ENCODE data around the gene PAXX.

DNA sequence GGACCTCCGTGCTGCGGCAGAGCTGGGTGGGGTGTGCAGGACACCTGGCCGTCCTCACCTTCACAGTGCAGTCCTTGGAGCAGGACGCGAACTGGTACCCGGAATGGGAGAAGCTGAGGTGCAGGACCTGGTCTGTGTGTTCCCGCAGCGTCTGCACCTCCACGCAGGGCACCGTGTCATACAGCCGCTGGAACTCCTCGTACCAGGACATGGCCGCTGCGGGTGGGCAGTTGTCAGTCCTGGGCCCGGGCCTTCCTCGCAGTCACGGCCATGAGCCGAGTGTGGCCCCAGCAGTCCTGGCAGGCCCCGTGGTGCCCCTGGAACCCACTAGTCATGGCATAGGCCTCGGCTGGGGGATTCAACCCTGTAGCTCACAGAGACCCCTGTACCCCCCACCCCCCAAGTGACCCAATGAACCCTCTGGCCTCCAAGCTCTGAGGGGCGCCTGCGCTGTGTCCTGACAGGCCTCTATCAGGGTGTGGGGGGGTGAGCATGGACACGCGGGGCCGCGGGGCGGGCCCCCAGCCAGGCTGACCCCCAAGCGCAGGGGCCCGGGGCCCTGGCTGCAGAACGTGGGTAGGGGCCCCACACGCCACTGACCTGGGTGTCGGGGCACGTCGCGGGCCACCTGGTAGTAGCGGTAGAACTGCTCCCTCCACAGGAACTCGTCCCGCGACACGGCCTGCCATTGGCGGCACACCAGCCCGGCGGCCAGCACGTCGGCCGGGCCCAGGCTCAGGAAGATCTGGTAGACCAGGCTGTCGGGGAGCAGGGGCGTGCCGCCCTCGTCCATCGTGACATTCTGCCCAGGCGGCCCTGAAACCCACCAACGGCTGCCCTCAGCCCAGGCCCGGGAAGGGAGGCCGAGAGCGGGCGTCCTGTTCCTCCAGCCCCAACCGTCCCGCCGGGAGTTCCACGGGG lies 48.7 kb upstream of the PAXX start:
- TF ChIP-seq, protein P1, sequence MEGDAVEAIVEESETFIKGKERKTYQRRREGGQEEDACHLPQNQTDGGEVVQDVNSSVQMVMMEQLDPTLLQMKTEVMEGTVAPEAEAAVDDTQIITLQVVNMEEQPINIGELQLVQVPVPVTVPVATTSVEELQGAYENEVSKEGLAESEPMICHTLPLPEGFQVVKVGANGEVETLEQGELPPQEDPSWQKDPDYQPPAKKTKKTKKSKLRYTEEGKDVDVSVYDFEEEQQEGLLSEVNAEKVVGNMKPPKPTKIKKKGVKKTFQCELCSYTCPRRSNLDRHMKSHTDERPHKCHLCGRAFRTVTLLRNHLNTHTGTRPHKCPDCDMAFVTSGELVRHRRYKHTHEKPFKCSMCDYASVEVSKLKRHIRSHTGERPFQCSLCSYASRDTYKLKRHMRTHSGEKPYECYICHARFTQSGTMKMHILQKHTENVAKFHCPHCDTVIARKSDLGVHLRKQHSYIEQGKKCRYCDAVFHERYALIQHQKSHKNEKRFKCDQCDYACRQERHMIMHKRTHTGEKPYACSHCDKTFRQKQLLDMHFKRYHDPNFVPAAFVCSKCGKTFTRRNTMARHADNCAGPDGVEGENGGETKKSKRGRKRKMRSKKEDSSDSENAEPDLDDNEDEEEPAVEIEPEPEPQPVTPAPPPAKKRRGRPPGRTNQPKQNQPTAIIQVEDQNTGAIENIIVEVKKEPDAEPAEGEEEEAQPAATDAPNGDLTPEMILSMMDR (IDR thresholded peaks at IDR 0.05) = peak in 1 of 6 experiments; percentile 1
- TF ChIP-seq POLR2A (IDR thresholded peaks at IDR 0.05) = no peak

Measured in Peyer's patch (tissue), 4 donors.